HG03520 (cell line): ENCODE results near the gene PARVB.

Source experiments
- ATAC-seq: cut with Tn5 transposase; IDR thresholded peaks from one replicate; pipeline ENCODE4 v1.9.1; 2021; ENCODE audit warnings: mild to moderate bottlenecking, moderate library complexity; ENCODE audit not compliant: unreplicated experiment

The PARVB gene

GRCh38 chr22:44085743-44086270 lies 61.7 kb downstream of the PARVB start:
- ATAC-seq = no peak

GRCh38 chr22:44086271-44087088 lies 62.4 kb downstream of the PARVB start:
- ATAC-seq = no peak

- no peak for ATAC-seq
Measured at GRCh38 chr22:44087089-44087430, 63.0 kb downstream of the PARVB start.

GRCh38 chr22:44088976-44089570 lies 65.0 kb downstream of the PARVB start:
- no peak for ATAC-seq

- ATAC-seq = no peak
Measured at GRCh38 chr22:44089717-44090570, 65.8 kb downstream of the PARVB start.

- no peak for ATAC-seq
Measured at GRCh38 chr22:44090571-44090905, 66.4 kb downstream of the PARVB start.

- no peak for ATAC-seq
Measured at GRCh38 chr22:44091021-44091721, 67.1 kb downstream of the PARVB start.

- ATAC-seq = no peak
Measured at GRCh38 chr22:44091751-44092150, 67.6 kb downstream of the PARVB start.

- no peak for ATAC-seq
Measured at GRCh38 chr22:44092636-44093220, 68.6 kb downstream of the PARVB start.

- no peak for ATAC-seq
Measured at GRCh38 chr22:44093791-44094190, 69.7 kb downstream of the PARVB start.

- ATAC-seq = no peak
Measured at GRCh38 chr22:44094751-44095302, 70.7 kb downstream of the PARVB start.

GRCh38 chr22:44096736-44097135 lies 72.6 kb downstream of the PARVB start:
- no peak for ATAC-seq

- ATAC-seq = no peak
Measured at GRCh38 chr22:44097263-44098020, 73.3 kb downstream of the PARVB start.

GRCh38 chr22:44098021-44098739 lies 74.1 kb downstream of the PARVB start:
- ATAC-seq = no peak

GRCh38 chr22:44098966-44099530 lies 74.9 kb downstream of the PARVB start:
- no peak for ATAC-seq

- no peak for ATAC-seq
Measured at GRCh38 chr22:44099696-44100095, 75.6 kb downstream of the PARVB start.

GRCh38 chr22:44100411-44100810 lies 76.3 kb downstream of the PARVB start:
- no peak for ATAC-seq

- ATAC-seq = no peak
Measured at GRCh38 chr22:44102121-44102520, 78.0 kb downstream of the PARVB start.

GRCh38 chr22:44102856-44103255 lies 78.8 kb downstream of the PARVB start:
- ATAC-seq = no peak
